ENCODE measurements around the gene SAE1.

SAE1 gene

GRCh38 chr19:47188507-47189033 lies 57.9 kb downstream of the SAE1 start:
- H3K27ac ChIP-seq, result no peak overlapping the region
- no peaks in the 10 kb centered on the region for H3K9me3 ChIP-seq (ENCODE audit: severe bottlenecking)
- H3K27me3 ChIP-seq (ENCODE audit: insufficient read depth, low read depth, severe bottlenecking), result no peaks in the 10 kb centered on the region
- H3K36me3 ChIP-seq, result peaks cover 83% of the 10 kb centered on the region
- no peak for DNase-seq
- TF ChIP-seq CTCF (IDR thresholded peaks at IDR 0.05; ENCODE audit: low read depth, low read length), result no peak
- H3K4me3 ChIP-seq (ENCODE audit: low read depth, low read length), result no peak overlapping the region

GRCh38 chr19:47190167-47190727 lies 59.6 kb downstream of the SAE1 start:
- Histone ChIP-seq H3K9me3 (ENCODE audit: severe bottlenecking) (no peaks in the 10 kb centered on the region), H3K27me3 (ENCODE audit: insufficient read depth, low read depth, severe bottlenecking) (no peaks in the 10 kb centered on the region), H3K36me3 (peaks cover 72% of the 10 kb centered on the region), H3K4me3 (ENCODE audit: low read depth, low read length) (no peak overlapping the region), H3K27ac (no peak overlapping the region)
- TF ChIP-seq CTCF (IDR thresholded peaks at IDR 0.05; ENCODE audit: low read depth, low read length), result no peak
- no peak for DNase-seq

- peaks cover 59% of the 10 kb centered on the region for H3K36me3 ChIP-seq
Measured at GRCh38 chr19:47195434-47195833, 64.8 kb downstream of the SAE1 start.

GRCh38 chr19:47197141-47197540 lies 66.5 kb downstream of the SAE1 start:
- H3K4me3 ChIP-seq (ENCODE audit: low read depth, low read length), result no peak overlapping the region
- DNase-seq, result no peak
- H3K36me3 ChIP-seq, result peaks cover 60% of the 10 kb centered on the region
- no peaks in the 10 kb centered on the region for H3K27me3 ChIP-seq (ENCODE audit: insufficient read depth, low read depth, severe bottlenecking)
- H3K9me3 ChIP-seq (ENCODE audit: severe bottlenecking), result no peaks in the 10 kb centered on the region
- H3K27ac ChIP-seq, result no peak overlapping the region
- no peak for TF ChIP-seq CTCF (IDR thresholded peaks at IDR 0.05; ENCODE audit: low read depth, low read length)

More at GRCh38 chr19:47195434-47195833, 64.8 kb downstream of the SAE1 start:
- no peaks in the 10 kb centered on the region for H3K27me3 ChIP-seq (ENCODE audit: insufficient read depth, low read depth, severe bottlenecking)
- no peak for DNase-seq
- no peak for TF ChIP-seq CTCF (IDR thresholded peaks at IDR 0.05; ENCODE audit: low read depth, low read length)
- no peaks in the 10 kb centered on the region for H3K9me3 ChIP-seq (ENCODE audit: severe bottlenecking)
- no peak overlapping the region for H3K4me3 ChIP-seq (ENCODE audit: low read depth, low read length)
- H3K27ac ChIP-seq, result no peak overlapping the region

GRCh38 chr19:47200530-47200929 lies 69.9 kb downstream of the SAE1 start:
- H3K27me3 ChIP-seq (ENCODE audit: insufficient read depth, low read depth, severe bottlenecking), result no peaks in the 10 kb centered on the region
- DNase-seq, result no peak
- no peak overlapping the region for H3K4me3 ChIP-seq (ENCODE audit: low read depth, low read length)
- H3K27ac ChIP-seq, result no peak overlapping the region
- peaks cover 80% of the 10 kb centered on the region for H3K36me3 ChIP-seq
- H3K9me3 ChIP-seq (ENCODE audit: severe bottlenecking), result no peaks in the 10 kb centered on the region
- no peak for TF ChIP-seq CTCF (IDR thresholded peaks at IDR 0.05; ENCODE audit: low read depth, low read length)

- H3K36me3 ChIP-seq, result peaks cover 84% of the 10 kb centered on the region
- no peak overlapping the region for H3K4me3 ChIP-seq (ENCODE audit: low read depth, low read length)
Measured at GRCh38 chr19:47203254-47203653, 72.6 kb downstream of the SAE1 start.

More at GRCh38 chr19:47203254-47203653, 72.6 kb downstream of the SAE1 start:
- H3K27ac ChIP-seq, result no peak overlapping the region
- DNase-seq, result no peak
- H3K9me3 ChIP-seq (ENCODE audit: severe bottlenecking), result no peaks in the 10 kb centered on the region
- TF ChIP-seq CTCF (IDR thresholded peaks at IDR 0.05; ENCODE audit: low read depth, low read length), result no peak
- H3K27me3 ChIP-seq (ENCODE audit: insufficient read depth, low read depth, severe bottlenecking), result no peaks in the 10 kb centered on the region

Measured in WERI-Rb-1 (cell line).